ENCODE measurements around the gene TGFBR3L. TPM values are rescaled to one million over a fixed set of nuclear protein-coding genes. Genes with fewer than 3 reads are reported as not detected.

TGFBR3L gene
- total RNA-seq, 3 donors from 2014 or later (not counting 1 experiment from before 2014, with no cell fraction given): 3.5 to 4.6 (median 4.4) TPM

- H3K36me3 Mint-ChIP-seq: peaks cover 6% of the 10 kb centered on the region
- peaks cover 15 to 35% of the 10 kb centered on the region in 2 donors for H3K4me1 Mint-ChIP-seq
- Histone ChIP-seq H3K27ac (ENCODE audit: low read length) (no peak overlapping the region), H3K36me3 (ENCODE audit: control insufficient read depth, insufficient read depth, low read length) (peaks cover 24% of the 10 kb centered on the region), H3K27me3 (ENCODE audit: control insufficient read depth, insufficient read depth, low read length) (no peaks in the 10 kb centered on the region), H3K4me1 (ENCODE audit: control insufficient read depth, insufficient read depth, low read length) (peaks cover 20% of the 10 kb centered on the region), H3K4me3 (ENCODE audit: low read length) (no peak overlapping the region), H3K9me3 (ENCODE audit: control insufficient read depth, insufficient read depth, low read length) (no peaks in the 10 kb centered on the region)
- ATAC-seq: no peak
- TF ChIP-seq CTCF (IDR thresholded peaks at IDR 0.05): no peak
- H3K27ac Mint-ChIP-seq: no peak overlapping the region
- DNase-seq: no peak
- H3K27me3 Mint-ChIP-seq (ENCODE audit: low read depth in 2 of 2): peaks cover 0 to 4% of the 10 kb centered on the region in 2 donors
- 98% methylated on average over 10 of the region's 13 CpGs for WGBS (ENCODE audit: insufficient coverage)
- H3K9me3 Mint-ChIP-seq: no peaks in the 10 kb centered on the region
- intact Hi-C loops (cut with micrococcal nuclease): no loop called here
- H3K4me3 Mint-ChIP-seq: peak overlapping the region; percentile 21
These were observed 26.2 kb downstream of the TGFBR3L start for GRCh38 chr19:7940841-7941240.

- Histone ChIP-seq H3K27me3 (ENCODE audit: control insufficient read depth, insufficient read depth, low read length) (no peaks in the 10 kb centered on the region), H3K36me3 (ENCODE audit: control insufficient read depth, insufficient read depth, low read length) (peaks cover 17% of the 10 kb centered on the region), H3K9me3 (ENCODE audit: control insufficient read depth, insufficient read depth, low read length) (no peaks in the 10 kb centered on the region), H3K4me3 (ENCODE audit: low read length) (no peak overlapping the region), H3K27ac (ENCODE audit: low read length) (no peak overlapping the region), H3K4me1 (ENCODE audit: control insufficient read depth, insufficient read depth, low read length) (peaks cover 20% of the 10 kb centered on the region)
- Mint-ChIP-seq H3K9me3 (no peaks in the 10 kb centered on the region), H3K4me3 (peak overlapping the region; percentile 25), H3K4me1 (peaks cover 15 to 35% of the 10 kb centered on the region in 2 donors), H3K36me3 (peaks cover 6% of the 10 kb centered on the region), H3K27me3 (ENCODE audit: low read depth in 2 of 2) (peaks cover 0 to 4% of the 10 kb centered on the region in 2 donors), H3K27ac (peak overlapping the region; percentile 98 to 100)
- DNase-seq (no peak), ATAC-seq (no peak)
- WGBS (ENCODE audit: insufficient coverage): 93% methylated on average over 19 of the region's 19 CpGs
- TF ChIP-seq CTCF (IDR thresholded peaks at IDR 0.05): no peak
- intact Hi-C loops (cut with micrococcal nuclease): loop anchor here (2.0 kb wide), 1 partner anchor 13 kb away; no protein-coding TSS in a partner anchor
These were observed 27.4 kb downstream of the TGFBR3L start for GRCh38 chr19:7941895-7942596.

- no peaks in the 10 kb centered on the region for H3K9me3 Mint-ChIP-seq
- H3K4me1 Mint-ChIP-seq: peaks cover 15 to 35% of the 10 kb centered on the region in 2 donors
- H3K4me3 Mint-ChIP-seq: peak overlapping the region; percentile 95
- H3K27me3 Mint-ChIP-seq (ENCODE audit: low read depth in 2 of 2): peaks cover 0 to 4% of the 10 kb centered on the region in 2 donors
- H3K36me3 Mint-ChIP-seq: peaks cover 6% of the 10 kb centered on the region
- DNase-seq (no peak), ATAC-seq (peak in 2 of 3 donors; percentile 2 to 3)
- Histone ChIP-seq H3K36me3 (ENCODE audit: control insufficient read depth, insufficient read depth, low read length) (peaks cover 12% of the 10 kb centered on the region), H3K4me1 (ENCODE audit: control insufficient read depth, insufficient read depth, low read length) (peaks cover 20% of the 10 kb centered on the region), H3K4me3 (ENCODE audit: low read length) (peak overlapping the region; percentile 91), H3K27me3 (ENCODE audit: control insufficient read depth, insufficient read depth, low read length) (no peaks in the 10 kb centered on the region), H3K27ac (ENCODE audit: low read length) (peak overlapping the region; percentile 97), H3K9me3 (ENCODE audit: control insufficient read depth, insufficient read depth, low read length) (no peaks in the 10 kb centered on the region)
- WGBS (ENCODE audit: insufficient coverage): 8% methylated on average over 33 of the region's 33 CpGs
- H3K27ac Mint-ChIP-seq: peak overlapping the region; percentile 98 to 100
- intact Hi-C loops (cut with micrococcal nuclease): loop anchor here (1.0 to 2.0 kb wide), 3 partner anchors 14 to 59 kb away; partner anchors contain the start of gene MAP2K7
- TF ChIP-seq CTCF (IDR thresholded peaks at IDR 0.05): no peak
These were observed 28.4 kb downstream of the TGFBR3L start for GRCh38 chr19:7942981-7943443.
